Stimulated activated CD4-positive, alpha-beta T cell treated with anti-CD3 and anti-CD28 coated beads, Interleukin-1b, Interleukin-23, amount 100 ng/mL, for 4 hours (primary cell): ENCODE results near the gene HEATR9.

Experiments used
- DNase-seq, 2 donors: peaks; one replicate each; pipeline ENCODE4 v3.0.0-alpha.2; 2020; ENCODE audit warnings: low read depth in 2 of 2

The HEATR9 gene

DNA sequence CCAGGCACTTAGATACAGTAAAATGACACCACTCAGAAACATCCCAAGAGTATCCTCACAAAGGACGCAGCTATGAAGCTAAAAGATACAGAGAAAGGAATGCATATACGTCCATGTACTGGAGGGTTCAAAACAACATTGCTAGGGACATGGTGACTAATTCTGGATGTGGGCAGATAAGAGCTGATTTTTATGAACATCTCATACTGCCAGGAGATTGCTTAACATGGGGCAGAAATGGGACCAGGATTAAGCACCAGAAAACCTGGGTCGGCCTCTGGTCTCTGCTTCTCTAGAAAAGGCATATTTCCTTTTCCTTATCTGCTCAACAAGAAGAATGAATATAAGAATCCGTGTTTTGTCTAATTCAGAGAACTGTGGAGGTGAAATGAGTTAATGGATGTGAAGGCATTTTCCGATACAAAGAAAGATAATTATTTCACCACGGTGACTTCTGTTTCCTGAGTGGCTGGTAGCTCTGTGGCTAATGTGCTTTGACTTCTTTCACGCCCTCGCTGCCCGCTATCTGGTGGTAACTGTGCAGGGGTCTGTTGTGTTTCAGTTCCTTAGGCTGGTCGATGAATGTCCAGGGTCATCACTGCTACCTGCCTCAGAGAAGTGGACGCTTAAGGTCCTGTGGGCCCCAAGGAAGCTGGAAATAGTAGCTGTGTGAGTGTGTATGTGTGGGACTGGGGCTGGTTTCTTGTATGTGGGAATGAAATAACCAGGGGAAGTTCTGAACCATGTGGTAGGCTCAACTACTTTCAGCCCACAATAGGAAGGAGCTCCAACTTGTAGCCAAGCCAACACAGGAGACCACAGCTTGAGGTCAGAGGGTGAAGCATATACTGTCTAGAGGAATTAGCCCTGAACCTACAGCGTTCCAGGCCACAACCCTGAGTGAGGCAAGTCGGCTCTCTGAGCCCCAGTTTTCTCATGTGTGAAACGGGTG is 27.2 kb upstream of the HEATR9 start:
- DNase-seq = no peak

GRCh38 chr17:35894206-35894605 is 25.5 kb upstream of the HEATR9 start:
- DNase-seq = no peak

DNA sequence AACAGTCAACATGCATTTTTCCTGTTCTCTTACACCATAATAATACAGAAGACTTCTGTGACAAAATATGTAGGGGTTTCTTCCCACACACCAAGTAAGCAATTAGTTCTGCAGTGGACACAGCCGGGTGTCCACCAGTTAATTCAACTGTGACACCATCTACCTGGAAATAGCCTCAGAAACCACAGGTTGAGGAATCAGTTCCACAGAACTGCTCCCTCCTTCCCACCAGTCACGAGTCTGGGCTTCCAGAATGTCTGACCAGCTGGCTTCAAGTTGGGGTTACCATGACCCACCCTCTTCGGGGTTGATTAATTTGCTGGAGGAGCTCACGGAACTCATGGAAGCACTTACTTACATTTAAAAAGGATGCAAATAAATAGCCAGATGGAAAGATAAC is 25.1 kb upstream of the HEATR9 start:
- DNase-seq = no peak

DNA sequence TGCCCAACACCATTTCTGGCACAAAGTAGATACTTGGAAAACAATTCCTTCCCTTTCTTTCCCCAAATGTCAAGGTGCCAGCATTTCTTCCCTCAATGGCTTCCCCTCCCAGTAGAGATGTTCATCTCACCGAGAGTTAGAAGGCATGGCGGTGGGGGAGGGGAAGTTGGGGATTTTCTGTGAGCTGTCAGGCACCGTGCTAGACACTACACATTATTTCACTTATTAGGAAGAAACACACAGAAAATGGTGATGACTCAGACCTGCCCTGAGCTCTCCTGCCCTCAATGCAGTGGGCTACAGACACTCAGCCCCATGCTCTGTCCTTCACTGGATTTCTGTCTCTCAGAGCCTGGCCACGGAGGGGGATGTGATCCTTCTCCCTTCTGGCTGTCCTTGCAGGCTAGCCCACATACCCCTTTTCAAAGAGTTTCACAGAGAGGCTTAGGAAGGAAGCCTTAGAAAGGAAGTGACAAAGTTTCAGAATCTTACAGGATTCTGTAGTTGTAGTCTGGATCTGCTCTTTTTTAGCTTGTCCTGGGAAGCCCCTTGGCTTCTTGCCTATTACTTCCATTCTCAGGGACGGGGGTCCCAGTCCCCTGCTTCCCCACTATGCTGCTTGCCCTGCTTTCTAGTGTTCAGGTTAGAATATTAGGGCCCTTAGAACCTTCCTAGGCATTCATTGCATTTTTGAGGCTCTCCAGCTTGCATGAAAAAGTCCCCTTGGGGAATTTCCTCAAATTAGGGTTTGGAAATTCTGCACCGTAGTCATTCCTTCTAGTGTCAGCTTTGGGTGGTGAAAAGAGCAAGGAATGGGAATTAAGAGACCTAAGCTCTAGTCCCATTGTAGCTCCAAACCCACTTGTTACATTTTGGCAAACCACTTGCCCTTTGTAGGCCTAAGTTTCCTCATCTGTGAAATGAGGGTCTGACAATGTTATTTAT is 23.7 kb upstream of the HEATR9 start:
- DNase-seq = peak; percentile 39 to 49

DNA sequence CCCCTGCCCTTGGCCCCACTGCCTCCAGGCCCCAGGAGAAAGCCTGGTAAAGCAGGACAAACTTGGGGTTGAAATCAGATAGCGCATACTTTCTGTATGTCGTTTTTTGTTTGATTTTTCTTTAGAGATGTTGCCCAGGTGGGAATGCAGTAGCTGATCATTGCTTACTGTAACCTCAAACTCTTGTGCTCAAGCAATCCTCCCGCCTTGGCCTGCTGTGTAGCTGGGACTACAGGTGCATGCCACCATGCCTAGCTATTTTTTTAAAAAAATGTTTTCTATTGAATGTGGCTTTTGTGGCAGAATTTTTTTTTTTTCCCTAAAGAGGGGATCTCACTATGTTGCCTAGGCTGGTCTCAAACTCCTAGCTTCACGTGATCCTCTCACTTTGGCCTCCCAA is 22.6 kb upstream of the HEATR9 start:
- no peak for DNase-seq

GRCh38 chr17:35890774-35891155 is 22.1 kb upstream of the HEATR9 start:
- DNase-seq = no peak

- no peak for DNase-seq
Measured at GRCh38 chr17:35889818-35890773, 21.4 kb upstream of the HEATR9 start.

GRCh38 chr17:35889241-35889640 is 20.6 kb upstream of the HEATR9 start:
- no peak for DNase-seq

GRCh38 chr17:35879773-35880654 is 11.3 kb upstream of the HEATR9 start, which contains the start of gene CCL5:
Gene CCL5, minus strand, starts transcription at chr17:35880360.
- DNase-seq = no peak

GRCh38 chr17:35878361-35878760 is 9.7 kb upstream of the HEATR9 start:
- no peak for DNase-seq

DNA sequence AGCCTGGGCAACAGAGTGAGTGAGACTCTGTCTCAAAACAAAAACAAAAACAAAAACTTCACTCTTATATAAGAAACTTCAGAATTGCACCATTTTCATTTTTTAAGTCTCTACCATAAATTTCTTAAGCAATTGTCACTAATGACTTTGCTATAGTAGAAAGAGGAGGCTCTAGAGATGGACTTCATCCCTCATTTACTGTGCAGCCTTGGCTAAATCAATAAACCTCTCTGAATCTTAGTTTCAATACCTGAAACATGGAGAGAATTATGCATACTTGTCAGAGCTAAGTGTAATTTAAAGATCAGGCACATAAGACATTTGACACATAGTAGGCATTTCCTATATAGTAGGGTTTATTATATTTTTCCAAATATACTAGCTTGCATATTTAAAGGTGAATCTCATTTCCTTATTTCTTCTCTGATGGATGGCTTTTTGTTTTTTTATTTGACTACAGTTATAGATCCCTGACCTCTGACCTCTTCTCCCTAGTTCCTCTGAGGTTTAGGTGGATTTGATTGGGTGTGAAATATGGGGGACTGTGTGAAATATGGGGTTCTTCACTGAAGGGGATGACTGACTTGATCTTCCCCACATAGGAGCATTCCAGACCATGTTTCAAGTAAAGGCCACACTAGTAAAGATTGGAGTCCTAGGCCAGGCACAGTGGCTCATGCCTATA is 8.8 kb upstream of the HEATR9 start:
- DNase-seq = no peak

DNA sequence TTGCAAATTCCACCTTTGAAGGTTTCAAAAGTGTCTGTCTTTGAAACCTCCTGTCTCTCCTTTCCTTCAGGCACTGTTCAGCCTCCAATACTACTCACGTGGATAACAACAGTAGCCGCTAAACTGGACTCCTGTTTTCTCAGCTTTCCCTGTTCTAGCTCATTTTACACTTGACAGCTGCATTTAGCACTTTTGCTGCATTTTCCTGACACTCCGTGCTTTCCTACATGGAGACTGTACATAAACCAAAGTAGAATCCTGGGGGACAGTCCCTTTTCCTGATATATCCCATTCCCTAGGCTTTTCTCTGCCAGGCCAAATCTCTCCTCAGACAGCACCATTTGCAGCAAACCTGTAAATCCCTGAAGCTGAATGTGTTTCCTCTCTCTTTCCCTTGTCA is 7.8 kb upstream of the HEATR9 start:
- no peak for DNase-seq

DNA sequence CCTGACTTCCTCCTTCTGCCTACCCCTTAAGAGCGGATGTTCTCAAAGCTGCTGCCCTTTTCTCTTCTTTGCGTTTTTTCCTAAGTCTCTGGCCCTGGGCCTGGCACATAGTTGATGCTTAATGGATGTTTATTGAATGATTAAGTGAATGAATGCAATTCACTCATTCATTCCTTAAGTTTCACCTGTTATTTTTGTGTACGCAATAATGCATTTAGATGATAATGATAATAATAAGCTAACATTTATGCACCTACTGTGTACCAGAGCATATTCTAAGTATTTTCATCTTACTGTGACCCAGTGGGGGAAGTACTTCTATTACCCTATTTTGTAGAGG is 7.1 kb upstream of the HEATR9 start:
- DNase-seq = no peak

DNA sequence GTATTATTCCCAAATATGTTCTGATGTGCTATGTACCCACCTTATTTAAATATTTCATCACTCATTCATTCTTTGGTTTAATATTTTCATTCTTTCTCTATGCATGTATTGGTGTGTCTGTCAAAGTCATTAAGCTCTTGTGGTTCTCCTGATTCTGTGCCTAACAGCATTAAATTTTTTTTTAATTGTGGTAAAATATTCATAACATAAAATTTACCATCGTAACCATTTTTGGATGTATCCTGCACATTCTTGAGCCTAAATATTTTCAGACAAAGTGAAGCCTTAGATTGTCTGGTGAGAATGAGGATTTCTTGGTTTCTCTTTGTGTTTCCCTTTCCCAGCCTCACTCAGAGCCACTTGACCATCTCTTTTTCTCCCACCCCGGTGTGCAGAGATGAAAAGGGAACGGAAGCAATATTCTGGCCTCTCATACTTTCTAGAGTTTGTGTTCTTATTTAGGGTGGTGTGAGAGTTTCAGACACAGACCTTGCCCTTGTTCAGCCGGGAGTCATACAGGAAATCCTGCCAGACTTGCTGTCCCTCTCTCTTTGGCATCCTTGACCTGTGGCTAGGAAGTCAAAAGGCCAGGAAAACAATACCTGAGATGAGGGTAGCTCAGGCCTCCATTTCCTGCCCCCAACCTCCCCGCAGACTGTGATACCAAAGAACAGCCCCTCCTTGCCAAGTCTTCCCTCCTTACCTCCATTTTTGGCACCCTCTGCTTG is 6.5 kb upstream of the HEATR9 start:
- no peak for DNase-seq

DNA sequence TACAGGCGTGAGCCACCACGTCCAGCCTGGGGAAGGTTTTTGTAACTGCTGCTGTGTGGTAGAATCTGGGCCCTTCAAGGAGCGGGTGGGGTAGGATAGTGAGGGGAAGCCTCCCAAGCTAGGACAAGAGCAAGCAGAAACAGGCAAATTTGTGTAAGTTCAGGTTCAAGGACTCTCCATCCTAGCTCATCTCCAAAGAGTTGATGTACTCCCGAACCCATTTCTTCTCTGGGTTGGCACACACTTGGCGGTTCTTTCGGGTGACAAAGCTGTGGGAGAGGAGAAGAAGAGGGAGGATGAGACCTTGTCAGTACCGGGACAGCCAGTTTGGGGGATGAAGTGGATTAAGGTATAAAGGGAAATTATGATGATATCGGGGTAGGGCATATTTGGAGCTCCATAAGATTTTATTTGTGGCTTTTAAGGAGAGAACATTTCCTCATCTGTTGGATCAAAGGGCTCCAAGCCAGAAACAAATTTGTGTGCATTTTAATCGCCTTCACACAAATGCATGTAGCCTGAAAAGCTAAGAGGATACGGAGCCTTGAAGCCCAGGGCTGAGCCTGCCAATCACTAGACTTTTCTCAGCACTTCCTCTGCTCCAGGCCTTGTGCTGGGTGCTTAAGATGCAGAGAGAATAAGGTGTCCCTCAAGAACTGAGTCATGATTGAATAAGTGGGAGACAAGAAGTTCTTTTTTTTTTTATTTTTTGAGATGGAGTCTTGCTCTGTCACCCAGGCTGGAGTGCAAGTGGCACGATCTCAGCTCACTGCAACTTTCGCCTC is 3.7 kb upstream of the HEATR9 start:
- DNase-seq = no peak

- no peak for DNase-seq
Measured at GRCh38 chr17:35870906-35871819, 2.5 kb upstream of the HEATR9 start.

- no peak for DNase-seq
Measured at GRCh38 chr17:35867574-35867973, 1.1 kb downstream of the HEATR9 start.
